Measurements from ENCODE around the gene KCNH2. TPM values are rescaled to one million over a fixed set of nuclear protein-coding genes. Genes with fewer than 3 reads are reported as not detected.
A peak's percentile ranks its signal among the peaks of the same experiment; 100 is the strongest.
"Not testable (repeated sequence)": the region's sequence is repeated elsewhere in the genome, so short reads cannot be mapped to it uniquely, and the experiment has no call there.

The KCNH2 gene
- 10 to 100 TPM in 1 of 2 donors, under 1 TPM in 1; 0.33 to 74.6 TPM for total RNA-seq
- polyA plus RNA-seq: under 1 TPM in 1 of 2 donors, not detected in 1; 0.18 TPM

- H3K27me3 ChIP-seq (ENCODE audit: control insufficient read depth in 4 of 4, insufficient read depth in 4 of 4, low read length in 3 of 4): peaks cover 0 to 12% (median 5%) of the 10 kb centered on the region in 4 donors
- H3K27ac ChIP-seq (ENCODE audit: low read depth in 1 of 2, low read length in 2 of 2): no peak within 1 kb of the TSS
- no peak within 1 kb of the TSS for H3K9ac ChIP-seq (ENCODE audit: low read depth in 1 of 2, low read length in 2 of 2)
- H3K9me3 ChIP-seq (ENCODE audit: control insufficient read depth in 4 of 4, low read length in 3 of 4): no peaks in the 10 kb centered on the region
- TF ChIP-seq FOXA1 (IDR thresholded peaks at IDR 0.05) (no peak), GABPA (IDR thresholded peaks at IDR 0.05 in 1 of 2, conservative IDR thresholded peaks at IDR 0.05 in 1 of 2) (no peak), JUND (IDR thresholded peaks at IDR 0.05) (no peak), RXRA (IDR thresholded peaks at IDR 0.05) (no peak), HNF4G (IDR thresholded peaks at IDR 0.05) (no peak), EGR1 (IDR thresholded peaks at IDR 0.05; ENCODE audit: low read depth in 2 of 2) (no peak), RAD21 (IDR thresholded peaks at IDR 0.05) (no peak), HNF4A (conservative IDR thresholded peaks at IDR 0.05) (no peak), SP1 (IDR thresholded peaks at IDR 0.05) (no peak), CTCF (IDR thresholded peaks at IDR 0.05; ENCODE audit: low read depth, low read length, missing input control) (no peak), FOXA2 (IDR thresholded peaks at IDR 0.05) (no peak), YY1 (IDR thresholded peaks at IDR 0.05) (no peak), ZBTB33 (IDR thresholded peaks at IDR 0.05) (no peak), MAX (IDR thresholded peaks at IDR 0.05) (no peak), ATF3 (IDR thresholded peaks at IDR 0.05) (no peak), TAF1 (conservative IDR thresholded peaks at IDR 0.05) (no peak), NR2F2 (IDR thresholded peaks at IDR 0.05) (no peak), REST (IDR thresholded peaks at IDR 0.05) (no peak)
- H3K4me3 ChIP-seq (ENCODE audit: low read depth in 1 of 3, low read length in 3 of 3): peak within 1 kb of the TSS in 1 of 3 donors; percentile 48
- peaks cover 0 to 23% (median 9%) of the 10 kb centered on the region in 4 donors for H3K4me1 ChIP-seq (ENCODE audit: control insufficient read depth in 4 of 4, insufficient read depth in 4 of 4, low read length in 3 of 4)
- 1% methylated on average over 80 of the region's 81 CpGs for WGBS
- DNase-seq (ENCODE audit: low spot score): no peak
- no peaks in the 10 kb centered on the region for H3K36me3 ChIP-seq (ENCODE audit: control insufficient read depth in 4 of 4, insufficient read depth in 3 of 4, low read depth in 1 of 4, low read length in 3 of 4)
These were observed at the start of gene KCNH2 for GRCh38 chr7:150978126-150978789. Gene KCNH2 (minus strand): TSS chr7:150978321. CDS start chr7:150977913, 408 bp downstream.

GRCh38 chr7:151027728-151028130 lies 49.6 kb upstream of the KCNH2 start:
- DNase-seq (ENCODE audit: low spot score); H3K9me3 ChIP-seq (ENCODE audit: control insufficient read depth in 4 of 4, low read length in 3 of 4); H3K27me3 ChIP-seq (ENCODE audit: control insufficient read depth in 4 of 4, insufficient read depth in 4 of 4, low read length in 3 of 4); H3K36me3 ChIP-seq (ENCODE audit: control insufficient read depth in 4 of 4, insufficient read depth in 3 of 4, low read depth in 1 of 4, low read length in 3 of 4): not testable (repeated sequence)
- Histone ChIP-seq H3K27ac (ENCODE audit: low read depth in 1 of 2, low read length in 2 of 2) (peak overlapping the region in 1 of 2 donors; percentile 7), H3K9ac (ENCODE audit: low read depth in 1 of 2, low read length in 2 of 2) (peak overlapping the region in 1 of 2 donors; percentile 12), H3K4me3 (ENCODE audit: low read depth in 1 of 3, low read length in 3 of 3) (peak overlapping the region; percentile 36 to 84 (median 78)), H3K4me1 (ENCODE audit: control insufficient read depth in 4 of 4, insufficient read depth in 4 of 4, low read length in 3 of 4) (peaks cover 5 to 10% (median 8%) of the 10 kb centered on the region in 4 donors)
- 8% methylated on average over 16 of the region's 16 CpGs for WGBS

- H3K27me3 ChIP-seq (ENCODE audit: control insufficient read depth in 4 of 4, insufficient read depth in 4 of 4, low read length in 3 of 4); H3K36me3 ChIP-seq (ENCODE audit: control insufficient read depth in 4 of 4, insufficient read depth in 3 of 4, low read depth in 1 of 4, low read length in 3 of 4); H3K9ac ChIP-seq (ENCODE audit: low read depth in 1 of 2, low read length in 2 of 2); H3K9me3 ChIP-seq (ENCODE audit: control insufficient read depth in 4 of 4, low read length in 3 of 4); H3K27ac ChIP-seq (ENCODE audit: low read depth in 1 of 2, low read length in 2 of 2); DNase-seq (ENCODE audit: low spot score); H3K4me3 ChIP-seq (ENCODE audit: low read depth in 1 of 3, low read length in 3 of 3): not testable (repeated sequence)
- 48% methylated on average over 19 of the region's 19 CpGs for WGBS
- H3K4me1 ChIP-seq (ENCODE audit: control insufficient read depth in 4 of 4, insufficient read depth in 4 of 4, low read length in 3 of 4): peaks cover 5 to 10% (median 8%) of the 10 kb centered on the region in 4 donors
These were observed 48.9 kb upstream of the KCNH2 start for GRCh38 chr7:151026771-151027727.
